SK-MEL-5 (cell line): ENCODE measurements around the gene GFPT2. TPM values are rescaled to one million over a fixed set of nuclear protein-coding genes. Genes with fewer than 3 reads are reported as not detected.

ENCODE experiments used
- DNase-seq: peaks from one replicate; pipeline ENCODE4 v3.0.0-alpha.2; 2016; ENCODE audit warnings: low read depth, low spot score
- in situ Hi-C: cut with HindIII; loops from 2 replicates; pipeline ENCODE4 v1.10.0; 2016; ENCODE audit warnings: low sequenced_read_pairs, high pct_unique_total_duplicates, low pct_unique_long_range_greater_than_20kb
- polyA plus RNA-seq, 2 experiments: library from polyadenylated mRNA; depleted of rRNA; stranded (reverse); fragments of >200 nt; gene quantifications; 2 replicates each; pipeline ENCODE4 v1.2.3, GENCODE V29; 2015
- total RNA-seq: library from RNA; depleted of rRNA; stranded (reverse); fragments of >200 nt; shearing (Covaris generic); gene quantifications from 2 replicates; pipeline ENCODE4 v1.2.3, GENCODE V29; 2014; rRNA removed

Gene GFPT2
- 1.7 and 2.3 TPM in 2 replicates for total RNA-seq
- 2.1 and 2.7 TPM in 2 replicates for polyA plus RNA-seq (2015; cell fraction: cytosol; rRNA removed)
- polyA plus RNA-seq (2015; cell fraction: nucleus; rRNA removed), result 2.9 and 3.0 TPM in 2 replicates

DNA sequence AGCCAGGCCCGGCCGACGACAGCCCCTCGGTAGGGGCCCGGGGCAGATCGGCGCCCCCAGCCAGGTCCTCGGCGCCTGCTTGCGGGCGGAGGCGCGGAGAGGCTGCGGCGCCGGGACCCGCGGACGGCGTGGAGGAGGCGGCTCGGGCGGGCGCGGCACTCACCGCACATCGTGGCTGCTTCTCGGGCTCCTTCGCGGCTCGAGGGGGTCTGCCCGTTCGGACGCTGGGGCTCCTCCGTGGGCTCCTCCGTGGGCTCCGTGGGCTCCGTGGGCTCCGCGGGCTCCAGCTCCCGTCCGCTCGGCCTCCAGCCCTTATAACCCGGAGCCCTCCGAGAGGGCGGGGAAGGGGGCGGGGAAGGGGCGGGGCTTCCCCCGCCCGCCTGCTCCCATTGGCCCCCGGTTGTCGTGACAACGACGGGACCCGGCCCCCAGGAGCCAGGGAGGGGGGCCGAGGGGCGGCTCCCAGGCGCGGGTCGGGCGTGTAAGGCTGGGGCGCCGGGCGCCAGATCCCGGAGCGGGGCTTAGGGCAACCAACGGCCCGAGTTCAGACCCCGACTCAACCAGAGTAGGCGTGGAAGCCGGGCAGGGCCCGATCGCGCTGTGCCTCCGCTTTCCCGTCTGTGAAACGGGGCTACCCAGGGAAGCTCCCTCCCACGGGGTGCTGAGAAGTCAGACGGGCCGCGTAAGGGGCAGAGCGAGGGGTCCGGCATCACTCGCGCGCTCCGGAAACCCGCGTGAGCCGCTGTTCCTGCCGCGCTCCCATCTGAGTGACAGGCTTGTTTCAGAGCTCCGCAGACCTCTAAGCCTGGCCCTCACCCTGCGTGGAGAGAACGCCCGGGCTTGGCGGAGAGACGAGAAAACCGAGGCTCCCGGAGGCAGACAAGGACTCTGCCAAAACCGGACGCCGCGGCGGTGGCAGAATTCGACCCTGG is at the start of gene GFPT2:
Gene GFPT2 (minus strand): TSS at position 289 of the 932 bp plus-strand sequence. CDS start 119 bp downstream, at position 170.
- in situ Hi-C loops, result no loop called here
- peak; percentile 64 for DNase-seq

GRCh38 chr5:180402716-180403115 is 49.6 kb upstream of the GFPT2 start:
- in situ Hi-C loops, result no loop called here
- no peak for DNase-seq

DNA sequence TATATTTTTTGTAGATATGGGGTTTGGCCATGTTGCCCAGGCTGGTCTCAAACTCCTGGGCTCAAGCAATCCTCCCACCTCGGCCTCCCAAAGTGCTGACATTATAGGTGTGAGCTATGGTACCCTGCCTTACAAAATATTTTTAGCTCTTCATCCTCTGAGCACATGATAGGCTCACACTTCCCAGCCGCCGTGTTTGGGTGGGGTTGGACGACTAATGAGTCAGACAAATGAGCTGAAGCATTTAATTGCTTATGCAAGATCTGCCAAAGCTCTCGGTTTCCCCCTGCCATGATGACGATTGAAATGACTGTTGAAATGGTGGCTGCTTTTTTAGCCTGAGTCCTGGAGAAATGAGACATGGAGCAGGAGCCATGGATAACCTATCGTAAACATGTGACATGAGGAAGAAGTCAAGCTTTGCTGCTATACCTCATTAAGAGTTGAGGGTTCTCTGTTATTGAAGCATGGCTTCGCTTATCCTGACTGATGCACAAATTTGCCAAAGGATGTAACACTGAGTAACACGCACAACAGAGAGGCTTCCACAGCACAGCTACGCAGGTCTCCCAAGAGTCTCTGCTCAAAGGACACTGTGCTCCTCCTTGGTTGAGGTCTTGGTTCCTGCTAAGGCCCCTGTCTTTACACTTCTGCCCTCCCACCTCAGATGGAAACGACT is 48.2 kb upstream of the GFPT2 start:
- in situ Hi-C loops, result no loop called here
- DNase-seq, result no peak

DNA sequence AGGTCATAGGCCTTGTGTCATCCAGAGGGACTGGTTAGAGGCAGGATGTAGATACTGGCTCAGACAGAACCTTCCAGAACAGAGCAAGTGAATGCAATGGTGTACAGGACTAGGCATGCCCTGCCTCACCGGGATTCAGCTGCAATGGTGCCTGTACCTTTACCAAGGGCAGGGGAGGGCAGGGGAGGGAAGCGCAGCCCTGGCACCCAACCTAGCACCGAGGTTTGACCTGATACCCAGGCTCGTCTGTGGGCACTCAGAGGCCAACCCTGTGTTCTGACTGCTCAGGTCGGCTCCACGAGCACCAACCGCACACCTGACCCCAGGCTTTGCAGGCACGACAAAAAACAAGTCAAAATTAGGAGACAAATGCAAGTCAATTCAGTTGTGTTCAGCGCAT is 47.3 kb upstream of the GFPT2 start:
- in situ Hi-C loops, result no loop called here
- DNase-seq, result no peak

- no peak for DNase-seq
- in situ Hi-C loops, result no loop called here
Observed at GRCh38 chr5:180399401-180400215, 46.5 kb upstream of the GFPT2 start.

GRCh38 chr5:180396926-180397325 is 43.8 kb upstream of the GFPT2 start:
- in situ Hi-C loops, result no loop called here

GRCh38 chr5:180395540-180396274 is 42.6 kb upstream of the GFPT2 start:
- no peak for DNase-seq
- in situ Hi-C loops, result no loop called here

More at GRCh38 chr5:180396926-180397325, 43.8 kb upstream of the GFPT2 start:
- DNase-seq, result no peak

GRCh38 chr5:180394031-180394636 is 41.0 kb upstream of the GFPT2 start:
- DNase-seq, result no peak
- in situ Hi-C loops, result no loop called here

- DNase-seq, result no peak
- in situ Hi-C loops, result no loop called here
Observed at GRCh38 chr5:180391276-180391675, 38.1 kb upstream of the GFPT2 start.

DNA sequence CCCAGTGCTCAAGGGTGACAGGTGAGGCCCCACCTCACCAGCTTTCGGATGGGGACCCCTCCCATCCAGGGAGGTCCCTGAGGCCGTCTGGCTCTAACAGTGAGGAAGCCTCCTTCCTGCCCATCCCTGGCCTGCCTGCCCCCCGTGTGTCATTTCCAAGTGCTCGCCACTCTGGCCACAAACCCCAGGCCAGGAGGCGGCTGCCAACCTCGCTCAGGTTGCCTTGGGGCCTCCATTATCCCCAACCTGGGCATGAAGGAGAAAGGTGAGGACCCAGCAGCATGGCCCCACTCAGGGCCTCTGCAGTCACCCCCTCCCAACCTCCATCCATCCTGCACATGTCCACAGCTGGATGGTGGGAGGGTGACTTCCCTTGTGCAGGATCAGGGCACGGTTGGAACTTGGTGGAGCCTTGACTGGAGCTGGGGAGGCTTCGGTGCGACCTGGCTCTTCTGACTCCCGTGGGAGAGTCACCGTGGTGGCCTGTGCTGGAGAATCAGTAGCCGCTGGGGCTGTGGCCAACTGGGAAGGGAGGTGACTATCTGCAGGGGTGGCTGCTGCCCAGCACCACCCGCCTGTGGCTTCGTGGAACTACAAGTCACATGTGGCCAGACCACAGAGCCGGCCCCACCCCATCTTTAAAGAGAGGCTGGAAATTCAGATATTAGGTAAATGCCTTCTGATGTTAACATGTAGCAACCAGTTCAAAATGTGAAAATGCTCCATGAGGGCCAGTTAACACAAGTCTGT is 37.5 kb upstream of the GFPT2 start:
- no peak for DNase-seq
- in situ Hi-C loops, result no loop called here

GRCh38 chr5:180389252-180390101 is 36.3 kb upstream of the GFPT2 start:
- in situ Hi-C loops, result no loop called here
- no peak for DNase-seq

DNA sequence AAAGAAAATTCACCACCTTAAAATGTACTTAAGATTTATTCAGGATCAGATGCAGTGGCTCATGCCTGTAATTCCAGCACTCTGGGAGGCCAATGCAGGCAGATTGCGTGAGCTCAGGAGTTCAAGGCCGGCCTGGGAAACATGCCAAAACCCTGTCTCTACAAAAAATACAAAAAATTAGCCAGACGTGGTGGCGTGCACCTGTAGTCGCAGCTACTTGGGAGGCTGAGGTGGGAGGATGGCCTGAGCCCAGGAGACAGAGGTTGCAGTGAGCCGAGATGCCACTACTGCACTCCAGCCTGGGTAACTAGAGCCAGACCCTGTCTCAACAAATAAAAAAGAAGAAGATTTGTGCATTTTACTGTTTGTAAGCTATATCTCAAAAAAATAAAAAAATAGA is 34.7 kb upstream of the GFPT2 start:
- no peak for DNase-seq
- in situ Hi-C loops, result no loop called here

GRCh38 chr5:180382926-180383325 is 29.8 kb upstream of the GFPT2 start:
- in situ Hi-C loops, result no loop called here
- no peak for DNase-seq

DNA sequence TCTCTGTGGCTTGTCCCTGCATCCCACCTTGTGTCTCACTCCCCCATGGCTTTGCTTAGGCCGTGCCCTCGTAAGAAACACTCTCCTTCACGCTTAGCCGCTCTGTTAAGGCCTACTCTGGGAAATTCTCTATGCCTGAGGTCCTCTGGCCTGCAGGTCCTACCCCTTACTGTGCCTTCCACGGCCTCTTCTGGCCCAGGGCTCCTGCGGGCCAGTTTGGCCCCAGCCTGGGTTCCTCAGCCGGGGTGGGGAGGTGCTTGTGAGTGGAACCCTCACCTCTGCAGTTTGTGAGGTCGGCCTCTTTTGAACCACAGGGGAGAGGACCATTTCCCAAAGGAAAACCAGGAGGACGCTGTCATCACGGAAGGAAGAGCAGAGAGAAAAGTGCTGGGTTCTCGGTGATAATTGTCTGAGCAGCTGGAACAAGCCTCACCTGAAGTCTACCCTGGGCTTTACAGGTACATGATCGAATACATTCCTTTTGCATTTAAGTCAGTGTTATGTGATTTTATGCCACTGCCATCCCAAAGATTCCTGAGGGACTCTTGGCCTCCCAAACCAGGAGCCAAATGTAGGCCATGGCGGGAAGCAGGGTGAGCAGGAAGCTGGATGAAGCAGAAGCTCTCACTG is 28.8 kb upstream of the GFPT2 start:
- no peak for DNase-seq
- in situ Hi-C loops, result no loop called here

- DNase-seq, result no peak
- in situ Hi-C loops, result no loop called here
Observed at GRCh38 chr5:180381428-180381827, 28.3 kb upstream of the GFPT2 start.
